Nephron progenitor cell (in vitro differentiated cells): ENCODE results near the gene AHDC1.

Experiments used
- DNase-seq: peaks from one replicate; pipeline ENCODE4 v3.0.0; 2021
- H3K27ac Mint-ChIP-seq: 2 replicates; pipeline ENCODE4 v1.8.0; 2021; ENCODE audit warnings: mild to moderate bottlenecking, moderate library complexity, mixed read lengths
- H3K27me3 Mint-ChIP-seq: 2 replicates; pipeline ENCODE4 v1.8.0; 2021; ENCODE audit warnings: mild to moderate bottlenecking, low read depth, mixed read lengths; ENCODE audit not compliant: poor library complexity
- H3K36me3 Mint-ChIP-seq: 2 replicates; pipeline ENCODE4 v1.8.0; 2021; ENCODE audit warnings: low read depth, mixed read lengths
- H3K4me1 Mint-ChIP-seq: 2 replicates; pipeline ENCODE4 v1.8.0; 2021; ENCODE audit warnings: mixed read lengths
- H3K4me3 Mint-ChIP-seq: 2 replicates; pipeline ENCODE4 v1.8.0; 2021; ENCODE audit warnings: mild to moderate bottlenecking, moderate library complexity, mixed read lengths
- H3K9me3 Mint-ChIP-seq: 2 replicates; pipeline ENCODE4 v1.8.0; 2021; ENCODE audit warnings: mild to moderate bottlenecking, moderate library complexity, mixed read lengths
- CTCF ChIP-seq: fragments of 200-600 bp; sonication (generic); IDR thresholded peaks from 2 replicates; pipeline ENCODE4 v1.5.0; 2021; ENCODE audit warnings: antibody characterized with exemption

AHDC1 gene

GRCh38 chr1:27605796-27606707 is 2.1 kb upstream of the AHDC1 start:
- no peaks in the 10 kb centered on the region for H3K27me3 Mint-ChIP-seq
- DNase-seq, result peak; percentile 75
- no peaks in the 10 kb centered on the region for H3K9me3 Mint-ChIP-seq
- peaks cover 3% of the 10 kb centered on the region for H3K4me1 Mint-ChIP-seq
- H3K4me3 Mint-ChIP-seq, result peak overlapping the region; percentile 93
- TF ChIP-seq CTCF, result peak; percentile 82
- H3K27ac Mint-ChIP-seq, result no peak overlapping the region
- H3K36me3 Mint-ChIP-seq, result no peaks in the 10 kb centered on the region

- H3K27ac Mint-ChIP-seq, result peak overlapping the region; percentile 29
- H3K9me3 Mint-ChIP-seq, result no peaks in the 10 kb centered on the region
Measured at GRCh38 chr1:27605300-27605766, 1.4 kb upstream of the AHDC1 start.

GRCh38 chr1:27604579-27605299 is 795 bp upstream of the AHDC1 start:
- no peaks in the 10 kb centered on the region for H3K27me3 Mint-ChIP-seq
- peak; percentile 38 for DNase-seq

More at GRCh38 chr1:27605300-27605766, 1.4 kb upstream of the AHDC1 start:
- Mint-ChIP-seq H3K36me3 (no peaks in the 10 kb centered on the region), H3K4me1 (no peaks in the 10 kb centered on the region), H3K27me3 (no peaks in the 10 kb centered on the region), H3K4me3 (peak overlapping the region; percentile 93)
- no peak for DNase-seq
- TF ChIP-seq CTCF, result no peak

GRCh38 chr1:27603309-27603680 is 649 bp downstream of the AHDC1 start:
- Mint-ChIP-seq H3K36me3 (no peaks in the 10 kb centered on the region), H3K27ac (no peak overlapping the region), H3K4me1 (no peaks in the 10 kb centered on the region), H3K9me3 (no peaks in the 10 kb centered on the region), H3K4me3 (peak overlapping the region; percentile 93), H3K27me3 (no peaks in the 10 kb centered on the region)
- no peak for TF ChIP-seq CTCF
- DNase-seq, result peak; percentile 58

More at GRCh38 chr1:27604579-27605299, 795 bp upstream of the AHDC1 start:
- Mint-ChIP-seq H3K36me3 (no peaks in the 10 kb centered on the region), H3K4me3 (peak overlapping the region; percentile 93), H3K4me1 (no peaks in the 10 kb centered on the region), H3K27ac (peak overlapping the region; percentile 29), H3K9me3 (no peaks in the 10 kb centered on the region)
- TF ChIP-seq CTCF, result no peak

- Mint-ChIP-seq H3K36me3 (no peaks in the 10 kb centered on the region), H3K27me3 (no peaks in the 10 kb centered on the region), H3K4me1 (no peaks in the 10 kb centered on the region), H3K27ac (peak overlapping the region; percentile 68), H3K4me3 (peak overlapping the region; percentile 91), H3K9me3 (no peaks in the 10 kb centered on the region)
- peak; percentile 66 for DNase-seq
- no peak for TF ChIP-seq CTCF
Measured at GRCh38 chr1:27602462-27603308, 1.3 kb downstream of the AHDC1 start.
